GM12878 (cell line): ENCODE data around the gene CDC37L1. TPM values are rescaled to one million over a fixed set of nuclear protein-coding genes. Genes with fewer than 3 reads are reported as not detected.

Source experiments
- ATAC-seq: fragments of 200-7000 bp; cut with Tn5 transposase; 3 replicates; pipeline ENCODE4 v1.9.1; 2020; ENCODE audit warnings: mild to moderate bottlenecking, moderate library complexity
- BruUV-seq: library from RNA; stranded (reverse); fragments of 400-500 nt; replicated peaks from 2 replicates; lab custom pipeline; 2021; lab: Mats Ljungman, UMichigan
- CTCF ChIA-PET: fragments of 300-600 bp; sonication (Branson Sonifier 250); formaldehyde crosslinking; extraction: SDS; loops from one replicate; lab custom pipeline; 2021; ENCODE audit warnings: inconsistent platforms; lab: Yijun Ruan, JAX
- POLR2A ChIA-PET: fragments of 350-600 bp; formaldehyde crosslinking; extraction: SDS; loops from one replicate; lab custom pipeline; 2021; ENCODE audit warnings: inconsistent platforms; lab: Charles Lee
- RAD21 ChIA-PET: fragments of 300-600 bp; sonication (Branson Sonifier 250); formaldehyde crosslinking; loops from one replicate; lab custom pipeline; 2023; ENCODE audit warnings: antibody characterized with exemption; ENCODE audit not compliant: unreplicated experiment; lab: Charles Lee
- SMC1A ChIA-PET: fragments of 300-600 bp; sonication (Branson Sonifier 250); formaldehyde crosslinking; loops from one replicate; lab custom pipeline; 2023; ENCODE audit not compliant: unreplicated experiment, uncharacterized antibody; lab: Charles Lee
- DNase-seq: peaks from one replicate; pipeline ENCODE4 v3.0.0-alpha.2; 2011; ENCODE audit warnings: low read depth, low spot score
- FAIRE-seq: peaks from 3 replicates; lab custom pipeline; 2011; peaks lifted over from hg19 to GRCh38; lab: Jason Lieb, UNC
- H2AFZ ChIP-seq: 2 replicates; pipeline ENCODE4 v1.6.0; 2011; ENCODE audit warnings: low read depth, low read length, control low read depth; ENCODE audit not compliant: control insufficient read depth
- H3K27ac ChIP-seq: 2 replicates; pipeline ENCODE4 v1.5.1; 2011; ENCODE audit warnings: control low read depth; ENCODE audit not compliant: control insufficient read depth, insufficient read depth
- H3K27me3 ChIP-seq, 2 experiments: replicated peaks in 1 of 2; 2 replicates each; pipeline versions ENCODE4 v1.6.0 to v1.6.1; 2011; ENCODE audit warnings: low read length in 1 of 2; ENCODE audit not compliant: control insufficient read depth in 2 of 2, insufficient read depth in 2 of 2
- H3K36me3 ChIP-seq, 2 experiments: 2 replicates each; pipeline ENCODE4 v1.5.1; 2011; ENCODE audit warnings: low read length in 1 of 2; ENCODE audit not compliant: control insufficient read depth in 2 of 2, insufficient read depth in 2 of 2
- H3K4me1 ChIP-seq: 2 replicates; pipeline ENCODE4 v1.6.1; 2011; ENCODE audit warnings: mild to moderate bottlenecking, low read length, moderate library complexity, mixed read lengths; ENCODE audit not compliant: control insufficient read depth, insufficient read depth
- H3K4me2 ChIP-seq: 2 replicates; pipeline ENCODE4 v1.6.0; 2011; ENCODE audit warnings: control low read depth; ENCODE audit not compliant: control insufficient read depth, insufficient read depth
- H3K4me3 ChIP-seq: fragments of 200-600 bp; sonication (generic); 2 replicates; pipeline ENCODE4 v1.5.1; 2016
- H3K79me2 ChIP-seq: 2 replicates; pipeline ENCODE4 v1.6.0; 2011; ENCODE audit warnings: low read length; ENCODE audit not compliant: control insufficient read depth, insufficient read depth
- H3K9ac ChIP-seq: 2 replicates; pipeline ENCODE4 v1.8.0; 2011; ENCODE audit warnings: low read length, control low read depth, mixed read lengths; ENCODE audit not compliant: control insufficient read depth, insufficient read depth
- H3K9me3 ChIP-seq: replicated peaks from 3 replicates; pipeline ENCODE4 v1.5.1; 2011; ENCODE audit warnings: mild to moderate bottlenecking, low read length; ENCODE audit not compliant: control insufficient read depth, insufficient read depth
- H4K20me1 ChIP-seq: 2 replicates; pipeline ENCODE4 v1.6.0; 2011; ENCODE audit not compliant: control insufficient read depth, insufficient read depth
- BRCA1 ChIP-seq: IDR thresholded peaks from 2 replicates; pipeline ENCODE4 v1.6.1; 2011; ENCODE audit warnings: low read depth, low read length, improper control_type of control experiment
- CEBPB ChIP-seq, 2 experiments: fragments of 150-350 bp in 1 of 2; IDR thresholded peaks; 2 replicates each; pipeline ENCODE4 v1.6.1; 2012 to 2014; ENCODE audit warnings: low read depth in 2 of 2, low read length in 2 of 2, borderline replicate concordance in 1 of 2, inconsistent platforms in 1 of 2
- CHD1 ChIP-seq: IDR thresholded peaks from 2 replicates; pipeline ENCODE4 v1.6.1; 2012; ENCODE audit warnings: low read depth, low read length, improper control_type of control experiment
- CHD2 ChIP-seq: IDR thresholded peaks from 2 replicates; pipeline ENCODE4 v1.6.1; 2011; ENCODE audit warnings: low read depth, low read length, improper control_type of control experiment, borderline replicate concordance
- CREB1 ChIP-seq: IDR thresholded peaks from 2 replicates; pipeline ENCODE4 v1.6.1; 2012; ENCODE audit warnings: low read depth, mild to moderate bottlenecking, inconsistent platforms
- FOXK2 ChIP-seq: fragments of 450-650 bp; IDR thresholded peaks from 2 replicates; pipeline ENCODE4 v1.6.1; 2017; ENCODE audit warnings: mild to moderate bottlenecking, moderate library complexity
- JUNB ChIP-seq: IDR thresholded peaks from 2 replicates; pipeline ENCODE4 v1.6.1; 2016; ENCODE audit warnings: antibody characterized with exemption, mild to moderate bottlenecking
- MTA3 ChIP-seq: IDR thresholded peaks from 2 replicates; pipeline ENCODE4 v1.6.1; 2012; ENCODE audit warnings: low read length, inconsistent platforms, borderline replicate concordance
- NFIC ChIP-seq: IDR thresholded peaks from 2 replicates; pipeline ENCODE4 v1.6.1; 2012; ENCODE audit warnings: low read depth, mild to moderate bottlenecking, inconsistent platforms, low read length, moderate library complexity
- NFYA ChIP-seq: IDR thresholded peaks from 2 replicates; pipeline ENCODE4 v1.6.1; 2011; ENCODE audit warnings: low read depth, mild to moderate bottlenecking, low read length, improper control_type of control experiment, borderline replicate concordance
- RAD51 ChIP-seq: fragments of 450-650 bp; IDR thresholded peaks from 2 replicates; pipeline ENCODE4 v1.6.1; 2016; ENCODE audit warnings: moderate library complexity, mild to moderate bottlenecking, inconsistent platforms
- SMC3 ChIP-seq: IDR thresholded peaks from 2 replicates; pipeline ENCODE4 v1.6.1; 2011; ENCODE audit warnings: low read length, improper control_type of control experiment, borderline replicate concordance
- TARDBP ChIP-seq: IDR thresholded peaks from 2 replicates; pipeline ENCODE4 v1.6.1; 2016; ENCODE audit warnings: borderline replicate concordance
- TCF7 ChIP-seq: IDR thresholded peaks from 2 replicates; pipeline ENCODE4 v1.6.1; 2014; ENCODE audit warnings: antibody characterized with exemption, borderline replicate concordance
- ZBED1 ChIP-seq: IDR thresholded peaks from 2 replicates; pipeline ENCODE4 v1.6.1; 2016; ENCODE audit warnings: borderline replicate concordance
- WGBS: methylation state at CpG from one replicate; pipeline ENCODE4 v1.1.6; 2016; ENCODE audit warnings: low lambda C conversion rate; ENCODE audit not compliant: insufficient replicate concordance, insufficient coverage; ENCODE audit errors: missing lambda C conversion rate; 5-methylcytosine and 5-hydroxymethylcytosine counted together
- in situ Hi-C: fragments of 300-500 bp; cut with MboI; formaldehyde crosslinking; loops from 9 replicates; pipeline ENCODE4 v1.14.3; 2018; ENCODE audit warnings: mixed read lengths
- intact Hi-C: fragments of 100-400 bp; cut with micrococcal nuclease; formaldehyde crosslinking; loops from one replicate; pipeline ENCODE4 v1.14.2; 2022; ENCODE audit not compliant: unreplicated experiment
- polyA plus RNA-seq, 11 experiments: library from polyadenylated mRNA; depleted of rRNA in 4 of 11; unstranded in 6 of 11; stranded (reverse) in 5 of 11; fragments of >200 nt; fragmentation: Nextera tagmentation in 4 of 11; fragmentation: Illumina TruSeq in 1 of 11; extraction: Ambion mirVana in 4 of 11; extraction: Trizol in 1 of 11; gene quantifications; 1 replicate in 1 of 11; 2 replicates in 10 of 11; pipeline versions ENCODE4 v1.2.1 to v1.2.3, GENCODE V29; 2011 to 2016; ENCODE audit warnings: inconsistent platforms in 2 of 11, missing spikeins in 2 of 11, low read depth in 1 of 11
- total RNA-seq, 4 experiments: library from RNA; depleted of rRNA in 3 of 4; stranded (reverse); fragments of >200 nt in 3 of 4; fragmentation: Illumina TruSeq in 1 of 4; extraction: Trizol in 1 of 4; gene quantifications; 2 replicates each; pipeline versions ENCODE4 v1.2.1 to v1.2.3, GENCODE V29; 2013 to 2021
- TF ChIP-seq, protein P1 (sequence below): IDR thresholded peaks from 2 replicates; pipeline ENCODE4 v1.6.1; 2012; ENCODE audit warnings: low read depth, low read length, improper control_type of control experiment
- TF ChIP-seq, protein P2 (sequence below): fragments of 450-650 bp; IDR thresholded peaks from 2 replicates; pipeline ENCODE4 v1.6.1; 2016; ENCODE audit warnings: mild to moderate bottlenecking, moderate library complexity, borderline replicate concordance
- TF ChIP-seq, protein P3 (sequence below): IDR thresholded peaks from 2 replicates; pipeline ENCODE4 v1.6.1; 2012; ENCODE audit warnings: low read depth, low read length, improper control_type of control experiment

Gene CDC37L1
- total and polyA plus RNA-seq, 10 of the 15 experiments (the other 5 are each of a cell fraction or from before 2014, with no cell fraction given): 2.2 to 16.6 (median 8.2) TPM

DNA sequence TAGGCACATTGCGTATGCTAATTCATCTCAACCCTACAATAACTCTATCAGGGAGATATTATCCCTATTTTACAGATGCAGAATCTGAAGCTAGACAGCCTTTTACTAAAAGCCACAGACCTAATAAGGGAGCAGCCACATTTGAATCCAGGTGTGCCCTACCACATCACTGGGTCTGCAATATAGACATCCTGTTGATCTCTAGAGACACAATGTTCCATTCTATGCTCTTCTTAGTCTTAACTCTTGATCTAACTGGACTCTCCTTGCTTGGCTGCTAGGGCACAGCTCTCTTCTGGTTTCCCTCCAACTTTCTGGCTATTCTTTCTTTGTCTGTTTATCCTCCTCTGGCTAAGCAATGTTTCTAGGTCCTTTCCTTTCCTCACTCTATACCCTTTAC lies 11.7 kb upstream of the CDC37L1 start:
- no TSS peak for BruUV-seq
- no peak overlapping the region for H3K4me3 ChIP-seq
- SMC1A ChIA-PET: no interaction called here
- TF ChIP-seq, protein P1, sequence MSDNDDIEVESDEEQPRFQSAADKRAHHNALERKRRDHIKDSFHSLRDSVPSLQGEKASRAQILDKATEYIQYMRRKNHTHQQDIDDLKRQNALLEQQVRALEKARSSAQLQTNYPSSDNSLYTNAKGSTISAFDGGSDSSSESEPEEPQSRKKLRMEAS: no peak
- TF ChIP-seq, protein P2, sequence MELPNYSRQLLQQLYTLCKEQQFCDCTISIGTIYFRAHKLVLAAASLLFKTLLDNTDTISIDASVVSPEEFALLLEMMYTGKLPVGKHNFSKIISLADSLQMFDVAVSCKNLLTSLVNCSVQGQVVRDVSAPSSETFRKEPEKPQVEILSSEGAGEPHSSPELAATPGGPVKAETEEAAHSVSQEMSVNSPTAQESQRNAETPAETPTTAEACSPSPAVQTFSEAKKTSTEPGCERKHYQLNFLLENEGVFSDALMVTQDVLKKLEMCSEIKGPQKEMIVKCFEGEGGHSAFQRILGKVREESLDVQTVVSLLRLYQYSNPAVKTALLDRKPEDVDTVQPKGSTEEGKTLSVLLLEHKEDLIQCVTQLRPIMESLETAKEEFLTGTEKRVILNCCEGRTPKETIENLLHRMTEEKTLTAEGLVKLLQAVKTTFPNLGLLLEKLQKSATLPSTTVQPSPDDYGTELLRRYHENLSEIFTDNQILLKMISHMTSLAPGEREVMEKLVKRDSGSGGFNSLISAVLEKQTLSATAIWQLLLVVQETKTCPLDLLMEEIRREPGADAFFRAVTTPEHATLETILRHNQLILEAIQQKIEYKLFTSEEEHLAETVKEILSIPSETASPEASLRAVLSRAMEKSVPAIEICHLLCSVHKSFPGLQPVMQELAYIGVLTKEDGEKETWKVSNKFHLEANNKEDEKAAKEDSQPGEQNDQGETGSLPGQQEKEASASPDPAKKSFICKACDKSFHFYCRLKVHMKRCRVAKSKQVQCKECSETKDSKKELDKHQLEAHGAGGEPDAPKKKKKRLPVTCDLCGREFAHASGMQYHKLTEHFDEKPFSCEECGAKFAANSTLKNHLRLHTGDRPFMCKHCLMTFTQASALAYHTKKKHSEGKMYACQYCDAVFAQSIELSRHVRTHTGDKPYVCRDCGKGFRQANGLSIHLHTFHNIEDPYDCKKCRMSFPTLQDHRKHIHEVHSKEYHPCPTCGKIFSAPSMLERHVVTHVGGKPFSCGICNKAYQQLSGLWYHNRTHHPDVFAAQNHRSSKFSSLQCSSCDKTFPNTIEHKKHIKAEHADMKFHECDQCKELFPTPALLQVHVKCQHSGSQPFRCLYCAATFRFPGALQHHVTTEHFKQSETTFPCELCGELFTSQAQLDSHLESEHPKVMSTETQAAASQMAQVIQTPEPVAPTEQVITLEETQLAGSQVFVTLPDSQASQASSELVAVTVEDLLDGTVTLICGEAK: no peak
- TF ChIP-seq MTA3 (no peak), CHD1 (no peak), RAD51 (no peak), CEBPB (IDR thresholded peaks at IDR 0.05; ENCODE audit: borderline replicate concordance in 1 of 2, low read depth in 2 of 2, low read length in 2 of 2) (no peak), TARDBP (no peak), NFIC (no peak), FOXK2 (no peak), CHD2 (no peak), CREB1 (no peak), TCF7 (no peak), SMC3 (no peak), BRCA1 (no peak), ZBED1 (no peak), JUNB (no peak), NFYA (no peak)
- TF ChIP-seq, protein P3, sequence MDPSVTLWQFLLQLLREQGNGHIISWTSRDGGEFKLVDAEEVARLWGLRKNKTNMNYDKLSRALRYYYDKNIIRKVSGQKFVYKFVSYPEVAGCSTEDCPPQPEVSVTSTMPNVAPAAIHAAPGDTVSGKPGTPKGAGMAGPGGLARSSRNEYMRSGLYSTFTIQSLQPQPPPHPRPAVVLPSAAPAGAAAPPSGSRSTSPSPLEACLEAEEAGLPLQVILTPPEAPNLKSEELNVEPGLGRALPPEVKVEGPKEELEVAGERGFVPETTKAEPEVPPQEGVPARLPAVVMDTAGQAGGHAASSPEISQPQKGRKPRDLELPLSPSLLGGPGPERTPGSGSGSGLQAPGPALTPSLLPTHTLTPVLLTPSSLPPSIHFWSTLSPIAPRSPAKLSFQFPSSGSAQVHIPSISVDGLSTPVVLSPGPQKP: no peak
- TF ChIP-seq, all 136 proteins: peak for 0
- no peak for FAIRE-seq
- WGBS: 94% methylated on average over 1 of the region's 1 CpG
- POLR2A ChIA-PET: interaction anchor here (0.6 kb wide), 1 partner anchor 23 kb away, joined by 3 read pairs; no protein-coding TSS in a partner anchor
- in situ Hi-C loops (no loop called here), intact Hi-C loops (loop anchor here (10.0 kb wide), 1 partner anchor 777 kb away; no protein-coding TSS in a partner anchor)
- Histone ChIP-seq H2AFZ (no peak overlapping the region), H3K79me2 (peaks cover 3% of the 10 kb centered on the region), H3K36me3 (no peaks in the 10 kb centered on the region), H3K27ac (no peak overlapping the region), H3K9me3 (no peaks in the 10 kb centered on the region), H3K4me1 (peaks cover 18% of the 10 kb centered on the region), H3K27me3 (no peaks in the 10 kb centered on the region), H4K20me1 (no peaks in the 10 kb centered on the region; the same call in 1 of the 2 replicates), H3K4me2 (no peak overlapping the region), H3K9ac (no peak overlapping the region)
- RAD21 ChIA-PET: interaction anchor here (0.5 kb wide), 1 partner anchor 546 kb away, joined by 4 read pairs; no protein-coding TSS in a partner anchor
- CTCF ChIA-PET: interaction anchor here (0.6 to 0.8 kb wide), 2 partner anchors 11 to 42 kb away, joined by 3 read pairs; no protein-coding TSS in a partner anchor
- ATAC-seq: no peak
- no peak for DNase-seq
